G401 (cell line): ENCODE data around the gene IL1RAPL1. TPM values are rescaled to one million over a fixed set of nuclear protein-coding genes. Genes with fewer than 3 reads are reported as not detected.

ENCODE experiments used
- DNase-seq: peaks from one replicate; pipeline ENCODE4 v3.0.0-alpha.2; 2015; ENCODE audit warnings: low spot score
- in situ Hi-C: cut with HindIII; loops from 2 replicates; pipeline ENCODE4 v1.10.0; 2016; ENCODE audit warnings: low sequenced_read_pairs, mixed read lengths
- total RNA-seq: library from RNA; depleted of rRNA; stranded (reverse); fragments of >200 nt; shearing (Covaris generic); gene quantifications from 2 replicates; pipeline ENCODE4 v1.2.3, GENCODE V29; 2014

Gene IL1RAPL1
- total RNA-seq, 1 experiment from 2014 or later = not detected

- in situ Hi-C loops = no loop called here
- DNase-seq = no peak
Observed at GRCh38 chrX:29728639-29729038, 1141.4 kb downstream of the IL1RAPL1 start.

- in situ Hi-C loops = no loop called here
- DNase-seq = no peak
Observed at GRCh38 chrX:29744966-29745365, 1157.7 kb downstream of the IL1RAPL1 start.

DNA sequence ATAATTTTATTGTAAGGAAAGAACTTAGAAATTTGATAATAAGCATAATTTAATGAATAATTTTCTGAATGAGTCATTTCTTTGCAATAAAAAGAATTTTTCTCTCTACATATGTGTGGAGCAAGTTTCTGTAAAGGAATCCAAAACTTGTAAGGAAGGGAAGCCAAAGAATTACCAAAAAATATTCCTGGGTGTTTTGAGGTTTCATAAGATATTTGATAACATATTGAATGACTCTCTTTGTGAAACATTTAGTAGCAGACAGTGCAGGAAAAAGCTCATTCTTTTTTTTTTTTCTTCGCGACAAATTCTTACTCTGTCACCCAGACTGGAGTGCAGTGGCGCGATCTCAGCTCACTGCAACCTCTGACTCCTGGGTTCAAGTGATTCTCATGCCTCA, 1159.1 kb downstream of the IL1RAPL1 start:
- no peak for DNase-seq
- in situ Hi-C loops = no loop called here

DNA sequence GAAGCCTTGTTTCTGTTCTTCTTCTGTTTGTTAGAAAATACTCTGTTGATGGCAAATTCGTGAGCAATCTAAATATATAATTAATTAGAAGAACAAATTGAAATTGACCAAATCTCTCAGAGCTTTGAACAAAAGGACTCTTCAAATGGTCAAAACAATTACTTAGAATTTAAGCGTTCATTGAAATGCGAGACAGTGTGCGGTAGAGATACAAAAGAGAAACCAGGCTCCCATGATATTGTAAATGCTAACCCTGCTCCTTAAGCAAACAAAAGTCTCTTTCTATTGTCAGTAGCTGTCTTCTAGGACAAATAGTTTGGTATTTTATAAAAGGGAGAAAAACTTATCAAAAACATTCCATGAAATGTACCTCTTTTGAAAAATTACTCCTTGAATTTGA, 1174.8 kb downstream of the IL1RAPL1 start:
- in situ Hi-C loops = no loop called here

GRCh38 chrX:29775890-29776289, 1188.6 kb downstream of the IL1RAPL1 start:
- in situ Hi-C loops = no loop called here
- no peak for DNase-seq

More for the DNA sequence above, 1174.8 kb downstream of the IL1RAPL1 start:
- DNase-seq = no peak

- in situ Hi-C loops = no loop called here
- DNase-seq = no peak
Observed at GRCh38 chrX:29787656-29788055, 1200.4 kb downstream of the IL1RAPL1 start.

DNA sequence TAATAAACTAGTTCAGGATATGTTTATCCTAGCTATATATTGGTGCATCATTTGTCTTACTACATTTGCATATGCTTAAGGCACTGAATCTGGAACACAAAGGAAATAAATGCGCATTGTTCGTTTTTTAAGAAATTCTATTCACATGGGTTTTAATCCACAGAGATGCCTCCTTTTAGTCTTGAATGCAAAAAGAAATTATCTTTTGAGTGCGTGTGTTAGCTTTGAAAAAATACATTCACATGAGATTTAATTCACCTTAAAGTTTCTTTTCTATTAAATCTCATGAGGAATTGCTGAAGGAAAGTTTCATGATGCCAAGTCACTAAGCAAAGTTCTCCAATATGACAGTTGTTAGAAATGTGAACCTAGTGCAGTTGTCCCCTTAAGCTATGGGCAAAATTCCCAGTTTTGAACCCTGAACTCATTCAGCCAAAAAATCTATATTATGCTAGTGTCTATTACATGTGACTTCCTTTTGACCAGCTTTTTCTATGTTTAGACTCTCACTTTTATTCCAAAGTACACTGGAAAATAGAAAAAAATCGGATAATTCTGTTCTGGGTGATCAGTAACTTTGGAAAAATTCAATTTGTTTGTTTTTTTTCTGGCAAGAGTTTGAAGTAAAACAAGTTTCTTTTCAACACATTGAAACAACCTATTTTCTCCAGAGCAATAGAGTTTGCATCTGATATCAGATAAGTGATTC, 1201.9 kb downstream of the IL1RAPL1 start:
- DNase-seq = no peak
- in situ Hi-C loops = no loop called here

- DNase-seq = no peak
- in situ Hi-C loops = no loop called here
Observed at GRCh38 chrX:29792335-29792734, 1205.1 kb downstream of the IL1RAPL1 start.

- in situ Hi-C loops = no loop called here
Observed at GRCh38 chrX:29797156-29797555, 1209.9 kb downstream of the IL1RAPL1 start.

GRCh38 chrX:29798469-29798868, 1211.2 kb downstream of the IL1RAPL1 start:
- DNase-seq = no peak

More at GRCh38 chrX:29797156-29797555, 1209.9 kb downstream of the IL1RAPL1 start:
- no peak for DNase-seq

DNA sequence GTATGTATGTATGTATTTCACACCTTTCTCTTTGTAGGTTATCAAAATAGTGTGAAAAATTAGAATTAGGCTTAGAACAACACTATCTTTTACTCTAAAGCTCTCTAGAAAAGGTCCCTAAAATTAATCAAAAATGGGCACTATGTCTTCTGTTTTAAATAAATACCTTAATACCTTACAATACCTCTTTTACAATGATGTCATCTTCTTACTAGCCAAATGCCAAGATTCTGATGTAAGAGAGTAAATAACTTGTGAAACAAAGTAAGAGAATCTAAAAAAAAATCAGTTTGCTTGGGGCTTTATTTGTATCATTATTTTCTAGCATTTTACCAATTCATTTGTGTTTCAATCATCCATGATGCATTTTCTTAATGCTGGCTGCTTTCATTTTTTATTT, 1225.9 kb downstream of the IL1RAPL1 start:
- in situ Hi-C loops = no loop called here
- no peak for DNase-seq

More at GRCh38 chrX:29798469-29798868, 1211.2 kb downstream of the IL1RAPL1 start:
- in situ Hi-C loops = no loop called here

DNA sequence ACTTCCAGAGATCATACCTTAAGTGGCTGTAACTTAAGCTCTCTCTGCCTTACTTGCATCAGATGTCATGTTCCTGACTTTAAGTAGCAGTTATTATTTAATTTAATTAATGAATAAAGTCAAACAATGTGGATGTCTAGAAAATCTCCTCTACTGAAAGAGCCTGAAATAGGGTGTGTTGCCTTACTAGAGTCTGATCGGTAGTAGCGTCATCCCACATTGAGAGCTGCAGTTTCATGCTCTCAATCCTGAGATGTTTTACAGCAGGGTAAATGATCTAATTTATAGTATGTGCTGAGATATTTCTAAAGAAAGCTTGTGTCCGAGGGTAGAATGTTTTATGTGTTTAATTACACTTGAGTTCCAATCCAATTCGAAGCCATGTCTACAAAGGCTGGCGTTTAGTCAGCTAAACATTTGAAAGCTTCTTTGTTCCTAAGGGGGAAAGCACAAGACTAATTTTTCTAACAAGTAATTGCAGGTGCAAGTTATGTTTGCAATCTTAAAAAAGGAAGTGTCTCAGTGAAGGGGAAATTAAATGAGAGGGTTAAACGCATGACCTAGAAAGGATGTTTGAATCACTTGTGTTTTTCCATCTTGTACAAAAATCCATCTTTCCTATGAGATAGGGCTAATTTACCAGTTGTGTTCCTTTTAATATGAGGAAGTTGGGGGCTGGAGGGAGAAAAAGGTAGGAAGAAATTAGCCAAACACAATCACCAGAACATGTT, 1237.1 kb downstream of the IL1RAPL1 start:
- in situ Hi-C loops = no loop called here
- no peak for DNase-seq

DNA sequence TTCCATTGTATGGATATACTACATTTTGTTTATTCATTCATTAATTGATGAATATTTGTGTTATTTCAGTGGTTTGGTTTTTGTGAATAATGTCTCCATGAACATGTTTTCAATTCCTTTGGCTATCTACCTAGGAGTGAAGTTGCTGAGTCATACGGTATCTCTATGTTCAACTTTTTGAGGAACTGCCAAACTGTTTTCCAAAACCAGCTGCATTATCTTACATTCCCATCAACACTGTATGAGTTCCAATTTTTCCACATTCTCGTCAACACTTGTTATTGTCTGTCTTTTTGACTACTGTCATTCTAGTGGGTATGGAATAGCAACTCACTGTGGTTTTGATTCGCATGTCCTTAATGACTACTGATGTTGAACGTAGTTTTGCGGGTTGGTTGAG, 1239.5 kb downstream of the IL1RAPL1 start:
- DNase-seq = no peak
- in situ Hi-C loops = no loop called here

- in situ Hi-C loops = no loop called here
- no peak for DNase-seq
Observed at GRCh38 chrX:29834311-29834710, 1247.1 kb downstream of the IL1RAPL1 start.

DNA sequence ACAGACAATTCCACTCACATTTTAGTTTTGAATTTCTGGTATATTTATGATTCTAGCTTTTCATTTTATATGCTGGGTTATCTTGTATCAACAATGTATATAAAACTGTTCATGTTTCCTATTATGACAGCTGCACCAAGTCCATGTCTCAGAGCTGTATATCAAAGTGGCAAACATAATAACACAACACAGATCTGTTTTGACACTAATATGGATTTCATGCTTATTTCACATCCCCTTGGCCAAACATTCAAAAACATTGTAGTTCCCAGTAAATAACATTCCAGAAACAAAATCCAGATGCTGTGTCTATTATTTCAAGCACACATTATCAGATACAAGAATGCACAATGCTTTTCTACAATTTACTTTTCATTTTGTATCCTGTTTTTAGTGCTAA, 1247.5 kb downstream of the IL1RAPL1 start:
- no peak for DNase-seq
- in situ Hi-C loops = no loop called here

DNA sequence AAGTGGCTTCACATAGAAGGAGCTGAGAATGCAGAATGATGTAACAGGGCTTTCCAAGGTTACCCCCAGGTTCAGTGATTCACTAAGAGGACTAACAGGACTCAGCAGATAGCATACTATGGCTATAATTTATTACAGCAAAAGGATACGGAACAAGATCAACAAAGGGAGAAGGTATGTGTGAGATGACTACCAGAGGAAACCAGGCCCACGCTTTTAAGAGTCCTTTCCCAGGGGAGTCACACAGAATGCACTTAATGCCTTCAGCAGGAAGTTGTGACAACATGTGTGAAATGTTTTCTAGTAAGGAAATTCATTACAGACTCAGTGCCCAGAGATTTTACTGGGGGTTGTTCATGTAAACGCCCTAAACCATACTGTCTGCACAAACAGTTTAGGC, 1254.5 kb downstream of the IL1RAPL1 start:
- DNase-seq = no peak
- in situ Hi-C loops = no loop called here

DNA sequence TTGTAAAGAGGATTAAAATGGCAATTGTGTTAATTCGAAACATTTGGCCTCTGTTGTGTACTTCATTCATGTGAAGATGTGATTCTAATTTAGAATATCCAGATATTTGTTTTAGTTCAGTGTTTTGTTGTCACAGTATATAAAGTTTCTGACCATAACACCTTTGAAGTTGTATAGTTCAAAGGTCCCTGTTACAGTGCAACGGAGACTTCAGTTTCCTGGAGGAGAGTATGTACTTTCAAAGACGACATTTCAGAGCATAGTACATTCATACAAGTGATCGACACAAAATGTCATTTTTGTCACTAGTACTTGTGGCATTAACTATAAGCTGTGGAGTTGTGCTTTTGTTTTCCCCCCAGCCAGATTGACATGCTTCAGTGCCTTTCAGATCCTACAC, 1255.3 kb downstream of the IL1RAPL1 start:
- no peak for DNase-seq
- in situ Hi-C loops = no loop called here

DNA sequence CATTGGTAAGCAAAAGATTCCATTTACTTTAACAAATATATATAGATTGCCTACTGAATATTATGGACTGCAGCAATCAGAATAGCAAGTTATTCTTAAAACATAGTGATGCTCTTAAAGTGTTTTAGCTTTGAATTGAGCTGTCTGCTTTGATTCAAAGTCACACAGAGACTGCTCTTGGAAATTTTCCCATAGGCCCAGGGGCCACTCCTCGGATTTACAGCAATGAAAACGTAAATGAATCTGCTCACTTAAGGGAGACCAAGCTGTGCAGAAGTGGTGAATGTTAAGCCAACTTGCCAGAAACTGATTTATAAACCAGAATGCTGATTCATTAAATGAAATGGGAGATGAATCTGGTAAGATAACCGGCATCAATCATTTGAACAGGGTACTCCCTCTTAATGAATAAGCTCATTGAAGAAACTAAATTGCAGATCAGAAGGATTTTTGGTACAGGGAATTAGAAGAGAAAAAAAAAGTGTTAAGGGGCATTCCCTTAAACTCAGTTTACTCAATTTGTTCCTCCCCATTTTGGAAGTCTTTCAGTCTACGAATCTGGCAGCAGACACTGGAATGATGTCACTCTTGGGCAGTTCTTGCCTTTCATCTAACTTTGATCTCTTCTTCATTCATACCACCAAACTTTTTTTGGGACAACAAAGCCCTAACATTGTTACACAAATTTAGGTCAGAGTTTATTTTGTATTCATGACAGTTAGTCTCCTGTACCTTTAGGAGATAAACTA, 1264.8 kb downstream of the IL1RAPL1 start:
- in situ Hi-C loops = no loop called here
- no peak for DNase-seq

- in situ Hi-C loops = no loop called here
- DNase-seq = no peak
Observed at GRCh38 chrX:29852767-29853166, 1265.5 kb downstream of the IL1RAPL1 start.

DNA sequence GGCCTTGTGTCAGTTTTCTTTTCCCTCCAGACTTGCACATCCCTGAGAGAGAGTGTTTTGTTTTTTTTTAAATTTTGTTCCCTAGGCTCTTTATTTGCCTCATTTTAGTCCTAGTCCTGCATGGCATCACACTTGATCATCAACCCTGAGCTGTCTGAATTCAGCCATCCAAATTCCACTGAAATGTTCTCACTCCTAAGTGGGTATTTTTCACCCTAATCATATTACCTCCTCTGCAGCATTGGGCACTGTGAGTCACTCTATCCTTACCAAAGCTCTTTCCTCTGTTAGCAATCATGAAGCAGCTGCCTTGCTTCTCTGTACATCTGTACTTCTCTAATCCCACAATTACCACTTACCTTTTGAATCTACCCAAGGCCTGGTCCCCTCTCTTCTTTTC, 1271.5 kb downstream of the IL1RAPL1 start:
- in situ Hi-C loops = no loop called here
- no peak for DNase-seq
